DMS114 treated with DMSO at 0.1 percent for 48 hours (cell line): ENCODE data around the gene B4GALT4.

Experiments used
- DNase-seq: peaks from one replicate; lab custom pipeline; 2025; ENCODE audit not compliant: unreplicated experiment; lab: John Stamatoyannopoulos, UW

The B4GALT4 gene

GRCh38 chr3:119237299-119237698 lies 3.4 kb downstream of the B4GALT4 start:
- no peak for DNase-seq

DNA sequence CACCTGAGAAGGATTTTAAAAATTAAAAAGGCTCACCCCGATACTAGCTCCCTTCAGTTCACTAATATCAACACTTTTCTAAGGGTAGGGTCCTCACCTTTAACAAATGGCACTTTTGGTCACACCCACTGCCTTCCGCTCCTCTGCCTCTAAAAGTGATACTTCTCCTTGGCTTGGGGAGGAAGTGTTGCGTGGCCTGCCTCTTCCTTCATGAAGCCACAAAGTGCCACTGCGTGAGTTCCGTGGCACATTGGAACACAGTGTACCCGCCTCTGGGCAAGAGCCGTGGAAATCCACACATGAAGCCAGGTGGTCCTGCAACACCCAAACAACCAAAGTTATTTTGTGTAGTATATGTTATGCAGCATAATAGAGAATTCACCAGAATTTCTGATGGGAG lies 3.9 kb downstream of the B4GALT4 start:
- no peak for DNase-seq

- no peak for DNase-seq
Measured at GRCh38 chr3:119235151-119235550, 5.5 kb downstream of the B4GALT4 start.

DNA sequence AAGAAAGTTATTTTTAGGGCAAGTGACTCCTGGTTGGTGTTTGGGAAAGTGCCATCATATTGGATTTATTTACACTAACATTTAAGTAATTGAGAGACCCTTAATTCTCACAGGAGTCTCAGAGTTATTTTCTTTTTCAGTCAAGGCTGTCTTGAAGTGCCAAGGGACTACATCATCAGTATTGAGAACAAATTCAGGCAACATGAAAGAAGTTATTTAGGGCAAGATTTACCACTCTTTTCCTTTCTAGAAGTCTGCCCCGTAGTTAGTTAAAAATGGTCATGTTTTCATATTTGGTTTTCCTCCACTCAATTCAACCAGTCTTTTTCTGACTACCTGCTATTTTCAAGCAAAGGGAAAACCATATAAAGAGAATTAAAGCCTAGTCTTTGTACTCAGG lies 6.1 kb downstream of the B4GALT4 start:
- no peak for DNase-seq

DNA sequence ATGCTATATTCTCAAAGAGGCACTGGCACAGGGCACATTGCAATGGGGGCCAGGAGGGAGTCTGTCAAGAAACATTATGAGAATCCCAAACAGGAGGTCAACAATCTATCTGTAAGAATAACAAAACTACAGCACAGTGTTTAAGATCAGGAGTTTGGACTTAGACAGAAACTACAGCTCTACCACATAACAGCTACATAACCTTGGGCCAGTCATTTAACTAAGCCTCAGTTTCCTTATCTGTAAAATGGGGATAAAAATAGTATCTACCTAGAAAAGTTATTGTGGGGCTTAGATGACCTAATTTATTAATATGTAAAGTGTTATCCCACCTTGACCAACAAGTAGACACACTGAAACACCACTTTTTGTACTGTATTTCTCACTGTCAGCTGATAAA lies 9.9 kb downstream of the B4GALT4 start:
- no peak for DNase-seq

GRCh38 chr3:119230071-119230470 lies 10.6 kb downstream of the B4GALT4 start:
- DNase-seq: no peak

- DNase-seq: no peak
Measured at GRCh38 chr3:119229190-119229589, 11.5 kb downstream of the B4GALT4 start.

- no peak for DNase-seq
Measured at GRCh38 chr3:119228373-119229145, 12.1 kb downstream of the B4GALT4 start.

DNA sequence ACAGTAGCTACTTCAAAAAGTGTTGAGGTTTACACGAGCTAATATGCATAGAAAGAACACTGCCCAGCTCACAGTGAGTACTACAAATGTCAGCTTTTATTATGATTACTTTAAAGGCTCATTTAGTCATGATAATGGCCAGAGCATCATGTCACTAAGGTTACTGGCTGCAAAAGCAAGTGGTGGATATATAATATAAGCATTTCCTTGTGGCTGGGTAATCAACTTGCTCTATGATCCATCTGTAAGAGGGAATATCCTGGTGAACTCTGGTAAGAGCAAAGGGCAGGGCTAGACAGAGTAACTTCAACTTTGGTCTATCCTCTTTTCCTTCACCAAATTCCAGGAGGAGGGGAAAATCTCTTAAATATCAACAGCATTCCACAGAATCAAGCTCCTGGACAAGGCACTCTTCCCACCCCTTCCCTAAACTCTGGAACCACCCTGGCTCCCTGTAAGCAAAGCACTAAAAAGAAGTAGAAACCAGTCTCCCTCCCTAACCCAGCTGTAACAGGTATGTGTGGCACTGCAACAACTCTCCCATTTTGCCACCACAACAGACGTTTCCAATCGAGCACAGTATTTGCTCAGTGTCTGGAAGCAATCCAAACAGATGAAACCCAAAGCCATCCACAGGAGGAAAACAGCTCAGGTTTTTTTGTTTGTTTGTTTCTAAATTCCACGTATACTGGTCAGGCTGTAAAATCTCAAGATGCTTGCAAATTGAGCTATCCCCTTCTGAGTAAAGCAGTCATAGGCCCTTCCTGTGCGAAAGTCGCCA lies 13.4 kb downstream of the B4GALT4 start:
- no peak for DNase-seq

DNA sequence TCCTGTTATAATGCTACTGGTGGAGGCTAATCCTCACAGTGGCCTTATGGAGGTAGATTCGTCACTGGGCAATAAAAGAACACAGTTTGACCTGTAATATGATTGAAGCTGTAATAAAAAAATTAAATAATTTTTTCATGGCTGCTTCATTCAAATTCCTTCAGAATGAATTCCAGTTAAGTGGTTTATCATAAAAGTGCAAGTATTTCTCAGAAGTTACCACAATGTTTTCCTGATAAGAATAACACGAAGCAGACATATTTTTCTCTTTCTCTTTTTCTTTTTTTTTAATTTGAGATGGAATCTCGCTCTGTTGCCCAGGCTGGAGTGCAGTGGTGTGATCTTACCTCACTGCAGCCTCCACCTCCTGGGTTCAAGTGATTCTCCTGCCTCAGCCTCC lies 15.6 kb downstream of the B4GALT4 start:
- no peak for DNase-seq

- DNase-seq: no peak
Measured at GRCh38 chr3:119223511-119223910, 17.2 kb downstream of the B4GALT4 start.

- DNase-seq: no peak
Measured at GRCh38 chr3:119222391-119222790, 18.3 kb downstream of the B4GALT4 start.

GRCh38 chr3:119221779-119222320 lies 18.8 kb downstream of the B4GALT4 start:
- DNase-seq: no peak

DNA sequence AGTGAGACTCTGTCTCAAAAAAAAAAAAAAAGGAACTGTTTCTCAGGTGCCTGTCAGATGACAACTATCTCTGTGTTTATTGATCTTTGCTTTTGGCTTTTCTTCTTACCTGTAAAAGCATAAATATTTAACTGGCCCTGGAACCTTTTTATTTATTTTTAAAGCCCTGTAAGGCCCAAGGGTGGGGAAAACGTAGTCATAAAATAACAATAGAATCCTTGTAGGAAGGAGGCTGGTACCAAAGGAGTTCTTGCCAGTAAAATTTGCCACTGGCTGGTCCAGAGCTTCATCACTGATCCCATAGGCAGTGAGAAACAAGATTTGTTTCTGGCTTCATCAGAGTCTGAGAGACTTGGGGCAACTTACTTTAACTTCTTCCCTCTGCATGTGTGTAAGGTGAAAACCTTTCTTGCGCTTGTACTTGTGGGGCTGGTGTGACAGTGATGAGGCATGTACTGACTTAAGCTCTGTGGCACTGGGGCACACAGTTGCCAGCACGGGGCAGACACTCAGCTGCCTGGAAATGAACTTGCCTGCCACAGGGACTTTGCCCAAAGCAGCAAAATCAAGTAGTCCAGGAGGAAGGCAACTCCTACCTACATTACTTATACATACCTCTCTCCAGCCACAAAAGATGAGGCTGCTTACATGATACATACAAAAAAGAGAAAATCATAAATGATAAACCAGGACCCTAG lies 19.6 kb downstream of the B4GALT4 start:
- no peak for DNase-seq

- no peak for DNase-seq
Measured at GRCh38 chr3:119220198-119220597, 20.5 kb downstream of the B4GALT4 start.

GRCh38 chr3:119219069-119219468 lies 21.6 kb downstream of the B4GALT4 start:
- DNase-seq: no peak

DNA sequence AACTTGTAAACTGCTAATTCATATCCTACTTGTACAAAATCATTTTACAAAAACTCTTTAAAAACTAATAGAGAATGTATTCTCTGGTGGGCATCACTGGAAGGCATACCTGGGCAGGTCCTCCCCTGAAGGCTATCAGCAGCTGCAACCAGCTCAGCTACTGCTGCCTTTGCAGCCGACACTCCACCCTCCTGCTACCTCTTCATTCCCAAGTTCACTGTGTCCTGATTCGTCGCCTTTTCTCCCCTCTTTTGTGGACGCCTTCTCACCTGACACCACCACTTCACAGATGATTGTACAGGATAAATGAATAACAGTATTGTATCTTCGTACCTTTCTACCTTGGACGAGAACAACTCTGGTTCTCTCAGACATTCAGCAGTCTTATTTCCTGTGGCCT lies 28.9 kb downstream of the B4GALT4 start:
- no peak for DNase-seq

DNA sequence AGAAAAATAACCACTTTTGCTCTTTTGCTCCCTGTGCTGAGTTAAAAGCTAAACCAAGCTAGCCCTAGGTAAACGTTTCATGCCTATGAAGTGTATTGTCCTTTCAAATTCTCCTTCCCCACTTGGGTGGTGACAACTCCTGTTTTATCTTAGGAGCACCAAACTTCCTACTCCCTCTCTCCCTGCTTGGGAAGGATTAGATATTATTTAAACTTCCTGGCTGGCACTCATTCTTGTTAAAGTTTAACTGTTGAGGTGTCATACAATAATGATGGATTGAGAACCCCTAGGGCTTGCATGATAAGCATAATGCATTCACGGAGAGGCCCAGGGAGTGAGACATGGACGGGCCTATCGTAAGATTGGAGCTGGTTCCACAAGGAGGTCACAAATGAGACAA lies 29.5 kb downstream of the B4GALT4 start:
- no peak for DNase-seq

DNA sequence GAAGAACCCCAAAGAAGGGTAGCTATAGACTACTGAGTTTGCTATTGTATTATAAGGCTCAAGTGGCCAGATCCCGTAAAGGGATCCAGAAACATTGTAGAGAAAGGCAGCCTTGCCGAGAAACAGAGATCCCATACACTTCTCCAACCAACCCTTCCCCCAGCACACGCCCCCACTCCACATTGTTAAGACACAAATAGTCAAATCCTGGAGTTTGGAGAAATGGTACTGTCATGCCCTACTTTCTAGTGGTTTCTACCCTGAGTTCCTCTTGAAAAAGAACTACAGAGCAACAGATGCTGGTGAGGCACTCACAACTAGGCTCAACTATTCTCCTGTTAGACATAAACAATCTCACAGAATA lies 33.2 kb downstream of the B4GALT4 start:
- DNase-seq: no peak

DNA sequence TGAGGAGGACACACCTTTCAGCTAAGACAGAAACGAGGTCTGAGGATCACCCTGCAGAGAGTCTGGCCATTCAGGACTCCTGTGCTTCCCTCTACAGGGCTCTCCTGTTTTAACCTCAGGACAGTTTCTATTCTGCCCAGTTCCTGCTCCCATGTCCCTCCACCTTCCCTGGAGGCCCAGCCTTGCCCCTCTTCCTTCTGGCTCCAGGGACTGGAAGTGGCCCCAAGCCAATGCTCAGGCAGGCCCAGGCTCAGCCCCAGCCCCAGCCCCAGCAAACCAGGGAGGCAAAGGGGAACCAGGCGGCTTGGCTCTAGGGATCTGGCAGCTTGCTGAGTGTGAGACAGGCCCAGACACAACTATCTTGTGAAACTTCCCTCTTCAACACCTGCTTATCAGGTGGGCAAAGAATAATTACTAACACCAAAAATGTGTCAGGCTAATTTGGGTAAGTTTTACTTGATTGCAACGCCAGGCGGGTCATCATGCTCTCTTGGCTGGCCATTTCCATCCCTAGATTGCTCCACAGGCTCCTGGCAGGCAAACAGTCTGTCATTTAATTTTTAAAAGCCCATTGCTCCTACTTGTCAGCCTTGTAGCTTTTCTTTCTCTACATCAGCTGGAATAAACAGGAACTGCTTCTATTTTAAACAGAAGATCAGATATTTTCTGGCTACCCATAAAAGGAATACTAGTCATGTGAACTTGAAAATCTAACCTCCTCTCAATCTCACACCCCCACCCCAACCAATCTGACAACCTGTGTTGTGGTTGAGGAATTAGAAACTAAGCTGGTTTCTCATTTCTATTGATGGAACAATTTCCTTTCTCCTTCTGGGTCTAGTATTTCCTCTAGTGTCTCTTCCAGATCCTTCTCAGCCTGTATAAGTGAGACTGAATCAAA lies 33.8 kb downstream of the B4GALT4 start:
- no peak for DNase-seq

DNA sequence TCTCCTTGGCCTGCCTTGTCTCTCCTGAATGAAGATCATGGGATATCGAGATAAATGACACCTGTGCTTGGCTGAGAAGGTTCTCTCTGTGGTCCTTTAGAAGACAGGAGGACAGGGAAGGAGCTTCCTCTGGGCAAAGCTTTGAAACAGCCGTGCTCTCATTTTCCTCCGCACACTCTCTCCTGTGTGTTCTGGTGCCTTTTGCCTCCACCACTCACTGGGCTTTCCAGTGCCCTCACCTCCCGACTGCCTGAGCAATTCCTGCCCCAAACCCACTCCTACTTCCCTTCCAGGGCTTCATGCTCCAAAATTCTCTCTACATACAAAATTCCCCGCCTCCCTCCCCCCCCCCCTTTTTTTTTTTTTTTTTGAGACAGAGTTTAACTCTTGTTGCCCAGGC lies 35.0 kb downstream of the B4GALT4 start:
- DNase-seq: no peak
